ENCODE data around the gene ISLR2.

ISLR2 gene

GRCh38 chr15:74168711-74169126, 38.3 kb downstream of the ISLR2 start:
- in situ Hi-C loops (cut with MboI; ENCODE audit: low sequenced_read_pairs, unreplicated experiment): no loop called here
- TF ChIP-seq CTCF (IDR thresholded peaks at IDR 0.05; ENCODE audit: borderline replicate concordance, control extremely low read depth, extremely low read depth, insufficient read depth, missing control alignments): no peak

GRCh38 chr15:74170071-74170844, 39.9 kb downstream of the ISLR2 start:
- no peak for TF ChIP-seq CTCF (IDR thresholded peaks at IDR 0.05; ENCODE audit: borderline replicate concordance, control extremely low read depth, extremely low read depth, insufficient read depth, missing control alignments)
- no peak for DNase-seq (ENCODE audit: low spot score)
- in situ Hi-C loops (cut with MboI; ENCODE audit: low sequenced_read_pairs, unreplicated experiment): no loop called here

More at GRCh38 chr15:74168711-74169126, 38.3 kb downstream of the ISLR2 start:
- no peak for DNase-seq (ENCODE audit: low spot score)

GRCh38 chr15:74170875-74171578, 40.6 kb downstream of the ISLR2 start:
- peak; percentile 19 for DNase-seq (ENCODE audit: low spot score)
- in situ Hi-C loops (cut with MboI; ENCODE audit: low sequenced_read_pairs, unreplicated experiment): no loop called here
- no peak for TF ChIP-seq CTCF (IDR thresholded peaks at IDR 0.05; ENCODE audit: borderline replicate concordance, control extremely low read depth, extremely low read depth, insufficient read depth, missing control alignments)

- no peak for TF ChIP-seq CTCF (IDR thresholded peaks at IDR 0.05; ENCODE audit: borderline replicate concordance, control extremely low read depth, extremely low read depth, insufficient read depth, missing control alignments)
- DNase-seq (ENCODE audit: low spot score): no peak
- in situ Hi-C loops (cut with MboI; ENCODE audit: low sequenced_read_pairs, unreplicated experiment): no loop called here
Observed at GRCh38 chr15:74171965-74172541, 41.7 kb downstream of the ISLR2 start.

- TF ChIP-seq CTCF (IDR thresholded peaks at IDR 0.05; ENCODE audit: borderline replicate concordance, control extremely low read depth, extremely low read depth, insufficient read depth, missing control alignments): no peak
- in situ Hi-C loops (cut with MboI; ENCODE audit: low sequenced_read_pairs, unreplicated experiment): no loop called here
- no peak for DNase-seq (ENCODE audit: low spot score)
Observed at GRCh38 chr15:74172701-74173379, 42.5 kb downstream of the ISLR2 start.
